Right kidney (tissue), 1 donor: ENCODE results near the gene ZNF598.
A peak's percentile ranks its signal among the peaks of the same experiment; 100 is the strongest.
"Not testable (repeated sequence)": the region's sequence is repeated elsewhere in the genome, so short reads cannot be mapped to it uniquely, and the experiment has no call there.

Experiments used
- DNase-seq: peaks from one replicate; pipeline ENCODE4 v3.0.0-alpha.2; 2016

Gene ZNF598

DNA sequence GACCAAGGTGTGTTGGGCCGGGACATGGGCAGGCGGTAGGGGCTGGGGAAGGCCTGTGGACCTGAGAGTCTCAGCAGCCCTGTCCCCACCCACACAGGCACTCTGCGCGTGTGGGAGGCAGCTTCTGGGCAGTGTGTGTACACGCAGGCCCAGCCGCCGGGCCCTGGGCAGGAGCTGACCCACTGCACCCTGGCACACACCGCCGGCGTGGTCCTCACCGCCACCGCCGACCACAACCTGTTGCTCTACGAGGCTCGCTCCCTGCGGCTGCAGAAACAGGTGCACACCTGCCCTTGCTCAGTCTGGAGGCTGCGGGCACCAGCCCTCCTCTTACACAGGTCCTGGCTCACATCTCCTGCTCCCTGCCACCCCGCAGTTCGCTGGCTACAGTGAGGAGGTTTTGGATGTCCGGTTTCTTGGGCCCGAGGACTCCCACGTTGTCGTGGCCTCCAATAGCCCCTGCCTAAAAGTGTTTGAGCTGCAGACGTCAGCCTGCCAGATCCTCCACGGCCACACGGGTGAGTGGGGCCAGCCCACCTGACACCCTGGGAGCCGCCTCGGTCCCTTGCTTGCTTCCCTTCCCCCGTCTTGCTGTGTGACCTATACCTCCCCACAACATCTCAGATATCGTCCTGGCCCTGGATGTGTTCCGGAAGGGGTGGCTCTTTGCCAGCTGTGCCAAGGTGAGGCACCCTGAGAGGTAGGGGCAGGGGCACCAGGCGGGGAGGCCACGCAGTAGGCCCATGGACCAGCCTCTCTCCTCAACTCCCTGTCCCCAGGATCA lies 34.0 kb downstream of the ZNF598 start:
- DNase-seq = no peak

DNA sequence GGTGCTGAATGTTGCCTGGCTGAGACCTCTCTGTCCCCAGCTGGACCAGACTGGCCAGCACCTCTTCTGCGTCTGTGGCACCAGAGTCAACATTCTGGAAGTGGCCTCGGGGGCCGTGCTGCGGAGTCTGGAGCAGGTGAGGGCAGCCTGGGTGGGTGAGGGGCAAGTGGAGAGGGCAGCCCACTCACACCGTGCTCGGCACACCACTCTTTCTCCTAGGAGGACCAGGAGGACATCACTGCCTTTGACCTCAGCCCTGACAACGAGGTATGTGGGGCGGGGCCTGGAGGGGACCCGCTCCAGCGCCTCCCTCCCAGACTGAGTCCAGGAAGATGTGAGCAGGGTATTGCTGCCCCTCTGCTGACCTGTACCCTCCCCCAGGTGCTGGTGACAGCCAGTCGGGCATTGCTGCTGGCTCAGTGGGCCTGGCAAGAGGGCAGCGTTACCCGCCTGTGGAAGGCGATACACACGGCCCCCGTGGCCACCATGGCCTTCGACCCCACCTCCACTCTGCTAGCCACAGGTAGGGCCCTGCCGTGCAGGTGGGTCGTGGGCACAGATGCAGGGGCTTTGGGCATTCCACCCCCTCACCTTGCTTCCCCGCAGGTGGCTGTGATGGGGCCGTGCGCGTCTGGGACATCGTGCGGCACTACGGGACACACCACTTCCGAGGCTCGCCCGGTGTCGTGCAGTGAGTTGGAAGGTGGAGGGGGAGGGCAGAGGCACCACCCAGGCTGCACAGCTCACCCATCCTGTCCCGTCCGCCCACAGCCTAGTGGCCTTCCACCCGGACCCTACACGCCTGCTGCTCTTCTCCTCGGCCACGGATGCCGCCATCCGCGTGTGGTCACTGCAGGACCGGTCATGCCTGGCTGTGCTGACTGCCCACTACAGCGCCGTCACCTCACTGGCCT lies 35.2 kb downstream of the ZNF598 start:
- DNase-seq = no peak

DNA sequence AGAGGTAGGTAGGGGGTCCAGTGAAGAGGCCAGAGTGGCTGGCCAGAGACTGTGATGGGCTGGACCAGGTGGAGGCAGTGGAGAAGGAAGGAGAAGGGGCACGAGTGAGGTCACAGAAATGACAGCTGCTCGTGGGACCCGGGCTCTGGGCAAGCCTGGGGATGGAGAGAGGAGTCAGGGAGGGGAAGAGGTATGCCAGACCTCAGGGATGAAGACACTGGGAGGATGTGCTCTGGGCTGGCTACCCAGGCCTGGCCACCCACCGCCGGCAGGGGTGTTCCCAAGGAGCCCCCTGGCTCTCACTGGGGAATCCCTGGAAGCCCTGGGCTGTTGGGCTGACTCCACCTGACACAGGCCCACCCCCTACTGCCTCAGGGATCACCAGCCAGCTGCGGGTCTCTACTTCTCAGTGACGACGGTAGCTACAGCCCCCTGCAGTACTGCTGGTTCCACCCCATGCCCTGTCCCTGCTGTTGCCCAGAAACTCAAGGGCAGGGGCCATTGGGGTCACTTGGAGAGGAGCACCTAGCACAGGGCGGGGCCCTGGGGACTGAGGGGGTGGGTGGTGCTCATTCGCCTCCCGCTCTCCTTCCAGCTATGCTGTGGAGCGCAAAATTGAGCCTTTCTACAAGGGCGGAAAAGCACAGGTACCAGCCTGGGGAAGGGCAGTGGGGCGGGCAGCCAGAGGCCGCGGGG lies 36.0 kb downstream of the ZNF598 start:
- no peak for DNase-seq

GRCh38 chr16:1972490-1972877 lies 37.1 kb downstream of the ZNF598 start:
- no peak for DNase-seq

DNA sequence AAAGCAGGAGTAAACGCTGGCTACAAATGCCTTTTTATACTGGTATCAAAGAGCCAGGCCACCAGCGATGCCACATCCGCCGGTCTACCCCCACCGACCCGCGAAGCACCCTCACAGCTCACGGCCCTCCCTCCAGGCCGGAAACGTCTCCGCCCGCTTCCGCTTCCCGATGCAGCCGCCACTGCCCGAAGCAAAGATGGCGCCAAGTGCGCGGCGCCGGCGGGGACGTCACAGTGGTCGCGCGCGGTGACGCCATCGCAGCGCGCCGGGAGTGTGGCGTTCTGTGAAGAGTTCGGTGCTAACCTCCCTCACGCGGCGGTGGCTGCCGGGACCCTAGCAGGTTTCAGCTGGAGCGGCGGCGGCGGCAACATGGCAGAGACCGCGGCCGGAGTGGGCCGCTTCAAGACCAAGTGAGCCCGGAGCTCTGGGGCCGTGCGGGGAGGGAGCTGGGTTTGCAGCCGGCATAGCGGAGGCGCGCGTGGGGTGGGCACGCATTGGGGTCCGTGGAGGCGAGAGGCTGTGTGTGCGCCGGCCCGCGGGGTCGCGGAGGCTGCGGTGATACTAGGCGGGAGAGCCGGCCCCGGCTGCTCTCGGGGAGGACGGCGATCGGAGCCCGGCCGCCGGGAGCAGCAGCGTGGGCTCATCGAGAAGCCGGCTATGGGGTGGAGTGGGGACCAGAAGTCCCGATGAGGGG lies 37.7 kb downstream of the ZNF598 start, which contains the start of gene TBL3:
TSS of gene TBL3 (plus strand) at position 258 of the 694 bp plus-strand sequence. CDS start at position 370, 112 bp downstream.
- DNase-seq = peak; percentile 95

DNA sequence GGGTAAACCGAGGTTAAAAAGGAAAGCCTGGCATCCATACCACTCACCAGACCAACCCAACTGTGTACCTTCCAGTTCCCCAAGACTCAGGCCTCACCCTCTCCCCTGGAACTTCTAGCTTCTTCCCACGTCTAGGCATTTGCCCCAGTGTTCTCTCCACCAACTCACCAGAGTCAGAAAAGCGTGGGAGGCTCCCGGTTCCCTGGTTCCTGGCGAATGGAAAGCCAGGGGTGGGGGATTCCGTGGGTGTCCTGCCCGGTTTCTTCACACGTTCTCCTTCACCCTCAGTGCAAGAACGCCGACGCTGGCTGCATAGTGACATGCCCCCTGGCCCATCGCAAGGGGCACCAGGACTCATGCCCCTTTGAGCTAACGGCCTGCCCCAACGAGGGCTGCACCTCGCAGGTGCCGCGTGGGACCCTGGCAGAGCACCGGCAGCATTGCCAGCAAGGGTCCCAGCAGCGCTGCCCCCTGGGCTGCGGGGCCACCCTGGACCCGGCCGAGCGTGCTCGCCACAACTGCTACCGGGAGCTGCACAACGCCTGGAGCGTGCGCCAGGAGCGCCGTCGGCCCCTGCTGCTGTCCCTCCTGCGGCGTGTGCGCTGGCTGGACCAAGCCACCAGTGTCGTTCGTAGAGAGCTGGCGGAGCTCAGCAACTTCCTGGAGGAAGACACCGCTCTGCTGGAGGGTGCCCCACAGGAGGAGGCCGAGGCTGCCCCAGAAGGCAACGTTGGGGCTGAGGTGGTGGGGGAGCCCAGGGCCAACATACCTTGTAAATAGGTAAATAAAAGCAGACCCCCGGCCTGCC lies 41.3 kb downstream of the ZNF598 start:
- no peak for DNase-seq

- DNase-seq = no peak
Measured at GRCh38 chr16:1966460-1966859, 43.2 kb downstream of the ZNF598 start, which contains the start of gene RNF151. Gene RNF151, plus strand, starts transcription at chr16:1966856. Its CDS starts 26 bp downstream, at chr16:1966882.

DNA sequence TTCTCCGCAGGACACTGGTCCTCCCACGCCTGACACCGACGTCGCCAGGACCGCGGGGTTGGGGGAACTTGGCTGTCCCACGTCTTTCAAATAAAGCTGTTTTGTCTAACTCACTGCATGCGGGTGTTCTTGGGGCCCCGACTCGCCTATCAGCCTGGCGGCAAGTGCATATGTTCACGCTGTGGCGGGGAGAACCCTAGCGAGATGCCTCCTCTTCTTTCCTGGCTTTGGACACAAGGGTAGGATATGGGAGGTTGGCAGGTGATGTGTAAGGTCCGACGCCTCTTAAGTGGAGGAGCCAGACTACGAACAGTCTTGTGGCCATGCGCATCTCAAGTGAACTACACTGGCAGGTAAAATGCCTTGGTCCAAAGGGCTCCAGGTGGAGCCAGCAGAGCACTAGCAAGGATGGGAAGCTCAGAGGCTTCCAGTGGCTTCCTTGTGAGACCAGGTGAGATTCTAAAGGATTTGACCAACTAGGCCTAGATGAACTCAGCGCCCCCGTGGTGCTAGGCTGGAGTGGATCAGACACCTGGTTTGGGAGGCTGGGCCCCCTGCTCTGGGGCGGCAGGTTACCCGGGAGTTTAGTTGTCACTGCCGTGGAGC lies 44.1 kb downstream of the ZNF598 start:
- DNase-seq = no peak

DNA sequence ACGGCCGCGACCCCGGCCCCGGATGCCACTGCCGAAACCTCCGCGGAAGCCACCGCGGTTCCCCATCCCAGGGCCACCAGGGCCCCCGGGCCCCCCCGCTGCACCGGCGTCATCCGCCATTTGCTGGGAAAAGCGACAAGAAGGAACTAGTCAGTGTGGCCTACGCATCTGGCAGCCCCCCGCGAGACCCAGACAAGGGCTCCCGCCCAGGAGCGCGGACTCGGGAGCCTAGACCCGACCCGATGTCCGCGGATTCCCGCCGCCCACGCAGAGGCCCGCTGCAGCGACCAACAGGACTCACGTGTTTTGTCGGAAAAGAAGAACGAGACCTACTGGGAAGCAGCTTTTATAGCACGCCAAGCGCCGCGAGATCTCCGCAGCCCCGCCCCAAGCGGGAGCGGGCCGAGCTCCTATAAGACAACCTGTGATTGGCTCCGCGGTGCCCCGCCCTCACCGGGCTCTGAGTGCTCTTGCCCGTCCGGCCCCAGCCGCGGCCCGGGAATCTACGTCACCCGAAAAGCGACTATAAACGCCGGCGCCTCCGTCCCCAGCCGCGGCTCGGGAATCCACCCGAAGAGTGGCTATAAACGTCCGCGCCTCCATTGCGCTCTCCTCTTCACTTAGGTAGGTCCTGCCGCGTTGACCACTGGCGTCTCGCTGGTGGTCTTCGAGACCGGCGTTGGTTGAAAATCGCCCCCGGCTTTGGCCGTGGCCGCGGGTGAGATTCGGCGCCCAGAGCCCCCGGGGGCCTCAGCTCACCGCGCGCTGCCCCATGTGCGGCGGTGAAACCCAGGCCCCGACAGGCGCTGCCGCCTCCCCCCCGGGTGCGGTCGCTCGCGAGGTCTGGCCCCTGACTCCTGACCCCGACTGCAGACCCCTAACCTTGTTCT lies 44.9 kb downstream of the ZNF598 start, which contains the start of gene RPS2:
TSS of gene RPS2 (minus strand) at position 321 of the 890 bp plus-strand sequence. CDS start at position 120, 201 bp downstream.
- peak; percentile 96 for DNase-seq

DNA sequence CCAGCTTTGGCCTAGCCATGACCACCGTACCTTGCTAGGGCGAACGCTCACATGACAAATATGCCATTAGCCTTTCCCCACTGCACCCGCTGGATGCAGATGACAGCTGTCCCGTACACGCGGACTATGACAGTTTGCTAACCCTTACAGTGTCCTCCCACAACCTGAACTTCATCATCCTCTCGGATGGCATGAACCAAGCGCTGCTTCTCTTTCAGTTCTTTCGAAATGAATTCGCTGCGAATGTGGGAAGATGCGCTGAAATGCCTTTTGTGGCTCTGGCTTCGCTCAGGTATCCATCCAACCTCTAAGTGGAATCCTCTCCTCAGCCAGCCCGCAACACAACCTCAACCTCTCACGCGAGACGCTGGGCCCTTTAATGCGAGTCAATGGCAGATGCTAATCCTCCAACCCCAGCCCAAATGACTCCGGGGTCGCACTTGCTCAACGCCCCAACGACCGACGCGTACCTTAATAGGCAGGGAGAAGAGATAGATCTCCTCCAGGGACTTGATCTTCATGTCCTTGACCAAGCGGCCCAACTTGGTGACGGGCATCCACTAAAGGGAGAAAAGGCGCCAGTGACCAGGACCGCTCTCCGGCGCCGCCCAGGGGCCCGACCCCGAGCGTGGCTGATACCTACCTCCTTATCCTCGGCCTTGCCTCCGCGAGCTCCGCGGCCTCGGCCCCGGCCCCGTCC lies 45.7 kb downstream of the ZNF598 start:
- DNase-seq = no peak

GRCh38 chr16:1962161-1963153 lies 47.2 kb downstream of the ZNF598 start:
- DNase-seq = not testable (repeated sequence)

GRCh38 chr16:1961651-1962067 lies 48.0 kb downstream of the ZNF598 start:
- DNase-seq = no peak

GRCh38 chr16:1960665-1961630 lies 48.7 kb downstream of the ZNF598 start:
- no peak for DNase-seq

DNA sequence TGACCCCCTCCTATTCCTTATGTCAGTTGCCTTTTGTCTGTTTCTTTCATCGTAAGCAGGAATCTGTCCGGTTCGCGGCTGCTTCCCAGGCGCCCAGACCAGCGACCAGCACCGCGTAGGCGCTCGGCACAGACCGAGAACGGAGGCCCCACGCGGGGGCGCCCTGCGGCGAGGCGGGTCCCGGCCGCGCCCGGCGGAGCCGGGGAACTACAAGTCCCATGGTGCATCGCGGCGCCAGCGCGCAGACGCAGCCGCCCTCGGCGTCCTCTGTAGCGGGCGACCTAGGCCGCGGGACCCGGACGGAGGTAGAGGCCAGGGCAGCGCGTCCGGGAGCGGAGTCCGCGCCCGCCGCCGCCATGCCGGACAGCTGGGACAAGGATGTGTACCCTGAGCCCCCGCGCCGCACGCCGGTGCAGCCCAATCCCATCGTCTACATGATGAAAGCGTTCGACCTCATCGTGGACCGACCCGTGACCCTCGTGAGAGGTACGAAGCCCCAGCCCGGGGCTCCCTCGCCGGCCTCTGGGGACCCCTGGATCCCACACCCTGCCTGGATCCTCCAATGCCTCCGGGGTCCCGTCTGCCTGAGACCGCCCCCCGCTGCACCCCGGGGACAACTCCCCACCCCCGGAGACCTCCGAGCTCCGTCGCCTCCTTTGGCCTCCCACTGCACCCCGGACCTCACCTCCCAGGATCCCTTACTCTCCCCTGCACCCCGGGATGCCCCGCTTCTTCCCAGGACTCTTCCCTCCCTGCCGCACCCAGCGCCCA lies 50.2 kb downstream of the ZNF598 start, which contains the start of gene NDUFB10:
TSS of gene NDUFB10 (plus strand) at position 270 of the 771 bp plus-strand sequence. CDS start at position 357, 87 bp downstream.
- peak; percentile 91 for DNase-seq

DNA sequence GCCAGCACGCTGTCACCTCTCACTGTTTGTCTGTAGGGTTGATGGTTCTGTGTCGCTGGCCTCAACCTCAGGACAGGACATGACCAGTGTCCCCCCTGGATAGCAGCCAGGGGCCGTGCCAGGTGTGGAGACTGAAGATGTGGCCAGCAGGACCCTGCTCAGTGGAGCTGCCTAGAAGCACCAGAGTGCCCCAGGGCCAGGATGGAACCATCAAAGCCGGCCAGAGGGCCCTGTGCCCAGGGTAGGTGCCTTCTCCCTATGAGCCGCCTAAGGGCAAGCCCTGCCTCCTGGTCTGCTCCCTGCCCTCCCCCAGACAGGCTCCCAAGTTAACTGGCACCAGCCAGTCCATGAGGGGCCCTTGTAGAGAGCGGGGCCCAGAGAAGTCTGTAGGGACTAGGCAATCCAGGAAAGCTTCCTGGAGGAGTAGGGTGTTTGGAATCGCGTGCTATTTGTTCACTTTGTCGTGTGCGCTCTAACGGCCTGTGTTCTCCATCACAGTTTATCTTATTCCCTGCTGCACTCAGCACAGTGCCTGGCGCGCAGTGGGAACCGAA lies 50.8 kb downstream of the ZNF598 start:
- DNase-seq = no peak
